IMR-90 (cell line): ENCODE measurements around the gene ADRA2B. TPM values are rescaled to one million over a fixed set of nuclear protein-coding genes. Genes with fewer than 3 reads are reported as not detected.

Experiments used
- ATAC-seq: fragments of 200-7000 bp; cut with Tn5 transposase; 2 replicates; pipeline ENCODE4 v1.9.1; 2020; ENCODE audit warnings: low read depth, mild to moderate bottlenecking, moderate library complexity
- BruUV-seq: library from RNA; stranded (reverse); fragments of 400-500 nt; replicated peaks from 2 replicates; lab custom pipeline; 2021; lab: Mats Ljungman, UMichigan
- CTCF ChIA-PET: fragments of 300-600 bp; formaldehyde crosslinking; extraction: SDS; loops from one replicate; lab custom pipeline; 2021; ENCODE audit warnings: antibody characterized with exemption; lab: Yijun Ruan, JAX
- POLR2A ChIA-PET: fragments of 300-600 bp; sonication (Branson Sonifier 250); formaldehyde crosslinking; loops from one replicate; lab custom pipeline; 2022; ENCODE audit warnings: antibody characterized with exemption; ENCODE audit not compliant: unreplicated experiment; lab: Charles Lee
- DNase-seq: peaks from one replicate; pipeline ENCODE4 v3.0.0; 2013
- H2AFZ ChIP-seq: replicated peaks from 2 replicates; pipeline ENCODE3; 2013; ENCODE audit warnings: low read length, mild to moderate bottlenecking; ENCODE audit not compliant: poor library complexity
- H2AK5ac ChIP-seq: 2 replicates; pipeline ENCODE4 v1.6.1; 2013; ENCODE audit warnings: low read depth, low read length, inconsistent platforms
- H2AK9ac ChIP-seq: replicated peaks from 2 replicates; pipeline ENCODE3; 2013; ENCODE audit warnings: mild to moderate bottlenecking, low read depth, low read length, moderate library complexity; ENCODE audit not compliant: poor library complexity
- H2BK120ac ChIP-seq: 2 replicates; pipeline ENCODE4 v1.6.1; 2013; ENCODE audit warnings: low read depth, low read length, inconsistent platforms
- H2BK15ac ChIP-seq: 3 replicates; pipeline ENCODE4 v1.6.1; 2013; ENCODE audit warnings: low read depth, low read length, inconsistent platforms
- H2BK20ac ChIP-seq: 2 replicates; pipeline ENCODE4 v1.6.1; 2013; ENCODE audit warnings: low read depth, mild to moderate bottlenecking, inconsistent platforms, low read length, moderate library complexity
- H2BK5ac ChIP-seq: 2 replicates; pipeline ENCODE4 v1.6.1; 2013; ENCODE audit warnings: mild to moderate bottlenecking, low read depth, low read length, inconsistent platforms; ENCODE audit not compliant: poor library complexity, severe bottlenecking
- H3K14ac ChIP-seq: replicated peaks from 2 replicates; pipeline ENCODE4 v1.6.1; 2013; ENCODE audit warnings: low read depth, low read length, inconsistent platforms
- H3K18ac ChIP-seq: 2 replicates; pipeline ENCODE4 v1.6.1; 2013; ENCODE audit warnings: low read depth, low read length, control low read depth
- H3K23ac ChIP-seq: 2 replicates; pipeline ENCODE4 v1.6.1; 2013; ENCODE audit warnings: low read depth, low read length, inconsistent platforms
- H3K27ac ChIP-seq: 2 replicates; pipeline ENCODE4 v1.5.1; 2013; ENCODE audit warnings: mild to moderate bottlenecking, control low read depth, low read length; ENCODE audit not compliant: insufficient read depth
- H3K27me3 ChIP-seq: 2 replicates; pipeline ENCODE4 v1.6.1; 2013; ENCODE audit warnings: low read length; ENCODE audit not compliant: control insufficient read depth, insufficient read depth
- H3K36me3 ChIP-seq: 2 replicates; pipeline ENCODE4 v1.6.1; 2013; ENCODE audit warnings: low read length, mixed read lengths; ENCODE audit not compliant: control insufficient read depth, insufficient read depth
- H3K4ac ChIP-seq: 2 replicates; pipeline ENCODE4 v1.6.1; 2013; ENCODE audit warnings: low read depth, low read length, inconsistent platforms
- H3K4me1 ChIP-seq: 2 replicates; pipeline ENCODE4 v1.6.1; 2013; ENCODE audit warnings: low read length, mixed read lengths; ENCODE audit not compliant: control insufficient read depth, insufficient read depth
- H3K4me2 ChIP-seq: 2 replicates; pipeline ENCODE4 v1.6.1; 2013; ENCODE audit warnings: low read depth, mild to moderate bottlenecking, control low read depth, low read length, moderate library complexity
- H3K4me3 ChIP-seq: 2 replicates; pipeline ENCODE4 v1.5.1; 2013; ENCODE audit warnings: low read depth, mild to moderate bottlenecking, control low read depth, low read length, moderate library complexity; ENCODE audit not compliant: insufficient read depth
- H3K56ac ChIP-seq: 2 replicates; pipeline ENCODE4 v1.6.1; 2013; ENCODE audit warnings: low read length, inconsistent platforms; ENCODE audit not compliant: insufficient read depth; ENCODE audit errors: extremely low read depth
- H3K79me1 ChIP-seq, 2 experiments: 2 replicates each; pipeline ENCODE4 v1.6.1; 2013; ENCODE audit warnings: low read length in 2 of 2, inconsistent platforms in 1 of 2, low read depth in 1 of 2
- H3K9ac ChIP-seq: 2 replicates; pipeline ENCODE4 v1.6.1; 2013; ENCODE audit warnings: low read depth, low read length, control low read depth
- H3K9me1 ChIP-seq: 2 replicates; pipeline ENCODE4 v1.6.1; 2013; ENCODE audit warnings: low read length, inconsistent platforms; ENCODE audit not compliant: insufficient read depth
- H3K9me3 ChIP-seq: 2 replicates; pipeline ENCODE4 v1.6.1; 2013; ENCODE audit warnings: low read length; ENCODE audit not compliant: control insufficient read depth, insufficient read depth
- H4K20me1 ChIP-seq: 2 replicates; pipeline ENCODE4 v1.6.1; 2013; ENCODE audit warnings: low read length, inconsistent platforms; ENCODE audit not compliant: insufficient read depth
- H4K5ac ChIP-seq: 2 replicates; pipeline ENCODE4 v1.6.1; 2013; ENCODE audit warnings: mild to moderate bottlenecking, low read depth, low read length, control low read depth
- H4K8ac ChIP-seq, 2 experiments: 2 replicates each; pipeline ENCODE4 v1.6.1; 2013; ENCODE audit warnings: low read depth in 2 of 2, low read length in 2 of 2, control low read depth in 1 of 2, inconsistent platforms in 1 of 2
- H4K91ac ChIP-seq: 2 replicates; pipeline ENCODE4 v1.6.1; 2013; ENCODE audit warnings: low read depth, low read length, inconsistent platforms; ENCODE audit not compliant: insufficient read depth
- CHD1 ChIP-seq: IDR thresholded peaks from 2 replicates; pipeline ENCODE4 v1.6.1; 2012; ENCODE audit warnings: low read depth, low read length, improper control_type of control experiment
- CTCF ChIP-seq: conservative IDR thresholded peaks from 2 replicates; pipeline ENCODE4 v1.5.1; 2012; ENCODE audit warnings: mild to moderate bottlenecking, low read depth, low read length, improper control_type of control experiment
- FOS ChIP-seq: fragments of 150-350 bp; IDR thresholded peaks from 2 replicates; pipeline ENCODE4 v1.6.1; 2016; ENCODE audit warnings: low read depth, low read length
- MAZ ChIP-seq: IDR thresholded peaks from 2 replicates; pipeline ENCODE4 v1.6.1; 2012; ENCODE audit warnings: low read depth, mild to moderate bottlenecking, low read length, improper control_type of control experiment, moderate library complexity, borderline replicate concordance
- MXI1 ChIP-seq: IDR thresholded peaks from 2 replicates; pipeline ENCODE4 v1.6.1; 2012; ENCODE audit warnings: low read depth, mild to moderate bottlenecking, low read length, moderate library complexity, borderline replicate concordance
- NFE2L2 ChIP-seq: fragments of 150-350 bp; IDR thresholded peaks from 2 replicates; pipeline ENCODE4 v1.6.1; 2016; ENCODE audit warnings: low read depth, mild to moderate bottlenecking, low read length
- RAD21 ChIP-seq: IDR thresholded peaks from 2 replicates; pipeline ENCODE4 v1.6.1; 2012; ENCODE audit warnings: low read length, improper control_type of control experiment
- WGBS, 2 experiments: methylation state at CpG; one replicate each; pipeline versions ENCODE4 v1.1.5 to v1.1.7; 2013; ENCODE audit warnings: missing lambda C conversion rate in 2 of 2; ENCODE audit not compliant: insufficient read length in 1 of 2; ENCODE audit errors: extremely low coverage in 2 of 2; 5-methylcytosine and 5-hydroxymethylcytosine counted together
- dilution Hi-C: fragments of 300-500 bp; cut with HindIII; formaldehyde crosslinking; loops from one replicate; pipeline ENCODE4 v1.14.3; 2018; ENCODE audit warnings: low sequenced_read_pairs; ENCODE audit not compliant: unreplicated experiment
- in situ Hi-C: fragments of 300-500 bp; cut with MboI; formaldehyde crosslinking; loops from 3 replicates; pipeline ENCODE4 v1.14.3; 2019; ENCODE audit warnings: low sequenced_read_pairs, inconsistent platforms, mixed read lengths
- intact Hi-C: fragments of 100-400 bp; cut with micrococcal nuclease; formaldehyde crosslinking; loops from 2 replicates; pipeline ENCODE4 v1.10.0; 2022
- polyA plus RNA-seq, 3 experiments: library from polyadenylated mRNA; depleted of rRNA; stranded (reverse); fragments of >200 nt; gene quantifications; 2 replicates each; pipeline ENCODE4 v1.2.3, GENCODE V29; 2012; ENCODE audit warnings: low replicate concordance in 1 of 3
- total RNA-seq: library from RNA; depleted of rRNA; stranded (reverse); fragments of >200 nt; gene quantifications from 2 replicates; pipeline ENCODE4 v1.2.3, GENCODE V29; 2012

ADRA2B gene
- total and polyA plus RNA-seq, 2 of the 4 experiments (the other 2 are of a cell fraction) = not detected

GRCh38 chr2:96153291-96153713 is 36.9 kb upstream of the ADRA2B start:
- DNase-seq (no peak), ATAC-seq (no peak)
- no peak overlapping the region for H2BK15ac ChIP-seq
- peaks cover 4% of the 10 kb centered on the region; the same call in 1 of the 2 replicates for H3K4me1 ChIP-seq
- intact Hi-C loops = no loop called here
- no peak overlapping the region for H3K4ac ChIP-seq
- ChIA-PET CTCF (no interaction called here), POLR2A (no interaction called here)
- dilution Hi-C loops = no loop called here
- H3K56ac ChIP-seq = no peak overlapping the region
- no peak overlapping the region for H4K91ac ChIP-seq
- no peak overlapping the region for H3K9ac ChIP-seq
- TF ChIP-seq RAD21 (no peak), CTCF (no peak), FOS (no peak), CHD1 (no peak), NFE2L2 (no peak), MAZ (no peak), MXI1 (no peak)
- H2AK9ac ChIP-seq = no peak overlapping the region
- no peak overlapping the region for H2BK120ac ChIP-seq
- H3K27ac ChIP-seq = no peak overlapping the region
- no peaks in the 10 kb centered on the region for H4K20me1 ChIP-seq
- no TSS peak for BruUV-seq
- 85% methylated on average over 4 of the region's 7 CpGs; no CpG with 5 or more reads in 1 of the 2 experiments for WGBS, 2 experiments
- no peak overlapping the region for H2AK5ac ChIP-seq
- no peak overlapping the region for H2BK5ac ChIP-seq
- H3K18ac ChIP-seq = no peak overlapping the region
- H3K36me3 ChIP-seq = no peaks in the 10 kb centered on the region
- H3K4me2 ChIP-seq = no peak overlapping the region
- in situ Hi-C loops = no loop called here
- H2AFZ ChIP-seq = peak overlapping the region; percentile 21
- no peaks in the 10 kb centered on the region for H3K9me1 ChIP-seq
- H4K5ac ChIP-seq = no peak overlapping the region
- no peaks in the 10 kb centered on the region for H3K9me3 ChIP-seq
- H3K4me3 ChIP-seq = no peak overlapping the region
- H3K79me1 ChIP-seq = no peaks in the 10 kb centered on the region
- H3K23ac ChIP-seq = no peak overlapping the region
- H4K8ac ChIP-seq = no peak overlapping the region
- peaks cover 5% of the 10 kb centered on the region; the same call in 1 of the 2 replicates for H3K27me3 ChIP-seq
- H2BK20ac ChIP-seq = no peak overlapping the region
- H3K14ac ChIP-seq = no peak overlapping the region
